Measurements from ENCODE around the gene CRACR2A.

The CRACR2A gene

DNA sequence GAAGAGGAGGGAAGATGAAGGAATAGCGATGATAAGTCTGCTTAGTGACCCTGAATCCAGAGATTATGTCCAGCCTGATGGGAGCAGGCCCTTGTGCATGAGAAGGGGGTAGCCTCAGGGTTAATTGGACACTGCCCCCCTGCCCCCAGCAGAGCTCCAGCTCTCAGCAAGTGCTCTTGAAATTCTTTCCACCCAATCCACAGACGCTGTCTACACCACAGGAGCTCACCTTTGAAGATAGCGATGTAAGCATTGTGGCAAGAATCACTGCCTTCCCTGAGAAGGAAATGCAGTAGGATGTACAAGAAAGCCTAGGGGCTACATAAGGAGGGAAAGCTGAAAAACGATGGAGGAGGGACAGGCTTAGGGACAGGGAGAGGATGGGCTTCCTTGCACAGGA lies 39.4 kb downstream of the CRACR2A start:
- H3K4me3 ChIP-seq (ENCODE audit: low read depth, low read length) = no peak overlapping the region
- no peak for DNase-seq (ENCODE audit: low read depth)
- TF ChIP-seq CTCF (IDR thresholded peaks at IDR 0.05; ENCODE audit: low read depth, low read length) = no peak
- no peak for TF ChIP-seq POLR2A (IDR thresholded peaks at IDR 0.05; ENCODE audit: extremely low read depth, insufficient read length)
- no peak for TF ChIP-seq MYC (IDR thresholded peaks at IDR 0.05; ENCODE audit: low read depth, low read length)
- TF ChIP-seq, protein P1, sequence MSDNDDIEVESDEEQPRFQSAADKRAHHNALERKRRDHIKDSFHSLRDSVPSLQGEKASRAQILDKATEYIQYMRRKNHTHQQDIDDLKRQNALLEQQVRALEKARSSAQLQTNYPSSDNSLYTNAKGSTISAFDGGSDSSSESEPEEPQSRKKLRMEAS (IDR thresholded peaks at IDR 0.05; ENCODE audit: low read depth, low read length) = no peak

GRCh38 chr12:3712209-3712992 lies 40.5 kb downstream of the CRACR2A start:
- no peak for DNase-seq (ENCODE audit: low read depth)
- TF ChIP-seq POLR2A (IDR thresholded peaks at IDR 0.05; ENCODE audit: extremely low read depth, insufficient read length) = no peak
- TF ChIP-seq MYC (IDR thresholded peaks at IDR 0.05; ENCODE audit: low read depth, low read length) = no peak
- TF ChIP-seq, protein P1 (IDR thresholded peaks at IDR 0.05; ENCODE audit: low read depth, low read length) = no peak
- no peak for TF ChIP-seq CTCF (IDR thresholded peaks at IDR 0.05; ENCODE audit: low read depth, low read length)
- H3K4me3 ChIP-seq (ENCODE audit: low read depth, low read length) = no peak overlapping the region

GRCh38 chr12:3705354-3705675 lies 47.6 kb downstream of the CRACR2A start:
- no peak overlapping the region for H3K4me3 ChIP-seq (ENCODE audit: low read depth, low read length)
- DNase-seq (ENCODE audit: low read depth) = no peak
- TF ChIP-seq CTCF (IDR thresholded peaks at IDR 0.05; ENCODE audit: low read depth, low read length) (no peak), POLR2A (IDR thresholded peaks at IDR 0.05; ENCODE audit: extremely low read depth, insufficient read length) (no peak), MYC (IDR thresholded peaks at IDR 0.05; ENCODE audit: low read depth, low read length) (no peak)
- TF ChIP-seq, protein P1 (IDR thresholded peaks at IDR 0.05; ENCODE audit: low read depth, low read length) = no peak

DNA sequence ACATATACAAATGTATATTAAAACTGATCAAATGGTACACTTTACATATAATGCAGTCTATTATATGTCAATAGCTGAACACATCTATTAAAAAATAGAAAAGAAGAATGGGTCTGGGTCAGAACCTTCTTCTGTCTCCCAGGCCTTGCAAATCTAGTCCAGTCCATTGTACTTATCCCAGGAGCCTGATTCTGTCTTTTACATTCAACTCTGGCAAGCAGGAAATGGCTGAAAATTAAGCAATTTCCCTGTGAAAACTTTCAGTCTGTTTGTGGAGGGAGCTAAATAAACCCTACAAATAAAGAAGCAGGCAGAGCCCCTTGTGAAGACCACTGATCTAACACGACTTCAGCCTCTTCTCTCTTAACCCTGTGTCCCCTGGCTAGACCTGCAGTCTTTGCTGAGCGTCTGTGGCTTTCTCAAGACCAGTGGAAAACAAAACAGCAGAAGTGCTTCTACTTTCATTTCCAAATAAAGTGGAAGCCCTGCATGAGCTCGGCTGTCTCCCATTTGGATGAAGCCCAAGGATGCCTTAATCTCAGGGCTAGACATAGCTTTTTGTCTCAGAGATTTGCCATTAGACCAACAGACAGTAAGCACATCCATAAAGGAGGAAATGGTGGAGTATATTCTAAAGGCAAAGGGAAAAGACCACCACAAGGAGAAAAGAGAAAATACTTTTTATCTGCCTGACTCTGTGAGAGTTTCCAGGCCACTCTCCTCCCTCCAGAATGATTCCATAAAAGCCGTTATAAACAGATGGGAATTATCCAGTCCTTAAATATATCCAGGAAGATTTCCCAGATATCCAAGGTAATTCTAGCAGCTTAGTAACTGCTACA lies 48.2 kb downstream of the CRACR2A start:
- no peak overlapping the region for H3K4me3 ChIP-seq (ENCODE audit: low read depth, low read length)

DNA sequence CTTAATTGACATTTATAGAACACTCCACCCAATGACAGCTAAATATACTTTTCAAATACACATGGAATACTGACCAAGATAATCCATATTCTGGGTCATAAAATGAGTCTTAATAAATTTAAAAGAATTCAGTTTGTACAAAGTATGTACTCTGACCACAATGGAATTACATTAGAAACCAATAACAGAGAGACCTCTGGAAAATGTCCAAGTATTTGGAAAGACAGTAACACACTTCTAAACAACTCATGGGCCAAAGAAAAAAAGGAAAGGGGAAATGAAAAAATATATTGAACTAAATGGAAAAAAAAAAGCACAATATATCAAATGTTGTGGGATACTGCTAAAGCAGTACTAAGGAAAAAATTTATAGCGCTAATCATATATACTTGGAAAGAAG lies 52.0 kb downstream of the CRACR2A start:
- no peak for TF ChIP-seq POLR2A (IDR thresholded peaks at IDR 0.05; ENCODE audit: extremely low read depth, insufficient read length)
- no peak for TF ChIP-seq CTCF (IDR thresholded peaks at IDR 0.05; ENCODE audit: low read depth, low read length)
- TF ChIP-seq, protein P1 (IDR thresholded peaks at IDR 0.05; ENCODE audit: low read depth, low read length) = no peak
- TF ChIP-seq MYC (IDR thresholded peaks at IDR 0.05; ENCODE audit: low read depth, low read length) = no peak
- DNase-seq (ENCODE audit: low read depth) = no peak
- no peak overlapping the region for H3K4me3 ChIP-seq (ENCODE audit: low read depth, low read length)

More for the DNA sequence above, 48.2 kb downstream of the CRACR2A start:
- TF ChIP-seq POLR2A (IDR thresholded peaks at IDR 0.05; ENCODE audit: extremely low read depth, insufficient read length) = no peak
- TF ChIP-seq CTCF (IDR thresholded peaks at IDR 0.05; ENCODE audit: low read depth, low read length) = no peak
- no peak for TF ChIP-seq MYC (IDR thresholded peaks at IDR 0.05; ENCODE audit: low read depth, low read length)
- TF ChIP-seq, protein P1 (IDR thresholded peaks at IDR 0.05; ENCODE audit: low read depth, low read length) = no peak
- DNase-seq (ENCODE audit: low read depth) = peak; percentile 19

Measured in NB4 (cell line).